ENCODE data around the gene SRPK3. TPM values are rescaled to one million over a fixed set of nuclear protein-coding genes. Genes with fewer than 3 reads are reported as not detected.
"Not testable (repeated sequence)": the region's sequence is repeated elsewhere in the genome, so short reads cannot be mapped to it uniquely, and the experiment has no call there.

SRPK3 gene
- polyA plus RNA-seq, 3 donors = 0.81 to 2.1 (median 1.9) TPM

- no peak for DNase-seq (ENCODE audit: extremely low read depth in 1 of 11, low read depth in 9 of 11, low spot score in 4 of 11)
These were observed 18.5 kb downstream of the SRPK3 start for GRCh38 chrX:153799326-153799725.

- DNase-seq (ENCODE audit: extremely low read depth in 1 of 11, low read depth in 9 of 11, low spot score in 4 of 11) = no peak
These were observed 19.4 kb downstream of the SRPK3 start for GRCh38 chrX:153800177-153800722.

GRCh38 chrX:153800746-153801145, 19.9 kb downstream of the SRPK3 start:
- no peak for DNase-seq (ENCODE audit: extremely low read depth in 1 of 11, low read depth in 9 of 11, low spot score in 4 of 11)

DNA sequence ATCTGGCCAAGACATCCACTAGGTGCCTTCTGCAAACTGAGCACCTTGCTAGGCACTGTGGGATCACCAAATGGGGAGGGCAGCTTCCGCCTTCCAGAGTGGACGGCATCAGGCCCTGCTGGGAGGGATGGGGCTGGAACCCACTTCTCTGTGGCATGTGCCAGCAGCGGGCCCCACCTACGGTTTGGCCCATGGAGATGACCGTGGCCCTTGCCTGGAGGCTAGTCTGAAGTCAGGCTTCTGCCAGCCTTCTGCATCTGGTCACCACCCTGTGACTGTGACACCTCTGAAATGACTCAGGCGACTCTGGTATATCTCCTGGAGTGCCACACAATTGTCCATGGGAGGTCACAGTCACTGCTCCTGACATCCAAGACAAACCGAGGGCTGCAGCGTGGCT, 20.8 kb downstream of the SRPK3 start:
- no peak for DNase-seq (ENCODE audit: extremely low read depth in 1 of 11, low read depth in 9 of 11, low spot score in 4 of 11)

GRCh38 chrX:153802513-153803045, 21.7 kb downstream of the SRPK3 start:
- DNase-seq (ENCODE audit: extremely low read depth in 1 of 11, low read depth in 9 of 11, low spot score in 4 of 11) = no peak

- DNase-seq (ENCODE audit: extremely low read depth in 1 of 11, low read depth in 9 of 11, low spot score in 4 of 11) = no peak
These were observed 22.6 kb downstream of the SRPK3 start for GRCh38 chrX:153803211-153804099.

DNA sequence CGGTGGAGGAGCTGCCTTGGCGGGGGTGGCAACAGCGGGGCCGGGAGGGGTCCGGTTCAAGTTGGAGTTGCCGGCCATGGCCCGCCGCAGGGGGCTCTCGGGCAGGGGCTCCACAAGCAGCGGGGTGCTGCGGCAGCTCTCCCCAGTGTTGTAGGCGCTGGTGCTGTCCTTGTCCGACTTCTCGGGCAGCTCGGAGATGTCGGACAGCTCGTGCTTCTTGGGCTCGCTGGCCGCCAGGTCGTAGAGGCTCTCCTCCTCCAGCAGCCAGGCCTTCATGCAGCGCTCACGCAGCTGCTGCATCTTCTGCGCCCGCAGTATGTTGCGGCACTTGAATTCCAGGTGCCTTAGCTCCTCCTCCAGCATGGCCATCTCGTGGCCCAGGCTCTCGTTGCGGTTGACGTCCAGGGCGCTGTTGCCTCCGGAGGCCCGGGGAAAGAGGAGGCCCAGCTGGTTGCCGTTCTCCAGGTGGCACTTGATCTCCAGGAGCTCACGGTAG, 23.3 kb downstream of the SRPK3 start:
- DNase-seq (ENCODE audit: extremely low read depth in 1 of 11, low read depth in 9 of 11, low spot score in 4 of 11) = no peak

DNA sequence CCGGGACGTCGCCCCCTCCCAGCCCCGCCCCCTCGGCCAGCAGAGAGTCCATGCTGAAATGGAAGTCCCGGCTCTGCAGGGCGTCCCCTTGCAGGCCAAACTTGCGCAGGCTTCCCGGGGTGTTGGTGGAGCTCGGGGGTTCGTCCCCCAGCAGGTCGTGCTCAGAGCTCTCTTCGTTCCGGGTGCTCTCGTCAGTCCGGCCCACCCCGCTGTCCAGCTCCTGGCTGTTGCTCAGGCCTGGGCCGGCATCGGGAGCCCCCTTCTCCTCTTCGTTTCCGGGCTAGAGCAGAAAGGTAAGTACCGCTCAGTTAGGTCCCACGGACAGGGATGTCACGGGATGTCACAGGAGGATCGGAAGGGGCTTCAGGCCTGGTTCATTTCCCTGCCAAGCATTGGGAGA, 23.8 kb downstream of the SRPK3 start:
- DNase-seq (ENCODE audit: extremely low read depth in 1 of 11, low read depth in 9 of 11, low spot score in 4 of 11) = no peak

DNA sequence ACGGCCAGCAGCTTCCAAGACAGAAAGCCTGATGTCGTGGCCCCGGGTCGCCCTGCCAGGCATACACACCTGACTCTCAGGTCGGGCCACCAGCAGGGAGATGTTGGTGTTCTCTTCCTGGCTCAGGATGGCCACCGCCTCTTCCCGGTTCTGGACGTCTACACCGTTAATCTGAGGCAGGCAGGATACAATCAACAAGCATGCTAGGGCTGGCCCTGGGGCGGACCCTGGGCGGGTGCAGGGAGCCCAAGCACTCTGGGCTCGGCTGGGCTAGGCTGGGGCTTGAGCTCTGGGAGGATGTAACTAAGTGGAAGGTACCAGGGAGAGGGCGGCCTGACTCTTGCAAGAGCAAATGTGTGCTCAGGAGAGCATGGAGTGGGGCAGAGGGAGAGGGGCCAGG, 24.6 kb downstream of the SRPK3 start:
- no peak for DNase-seq (ENCODE audit: extremely low read depth in 1 of 11, low read depth in 9 of 11, low spot score in 4 of 11)

- no peak for DNase-seq (ENCODE audit: extremely low read depth in 1 of 11, low read depth in 9 of 11, low spot score in 4 of 11)
These were observed 26.2 kb downstream of the SRPK3 start for GRCh38 chrX:153806999-153807575.

- DNase-seq (ENCODE audit: extremely low read depth in 1 of 11, low read depth in 9 of 11, low spot score in 4 of 11) = no peak
These were observed 27.1 kb downstream of the SRPK3 start for GRCh38 chrX:153807976-153808375.

- no peak for DNase-seq (ENCODE audit: extremely low read depth in 1 of 11, low read depth in 9 of 11, low spot score in 4 of 11)
These were observed 31.4 kb downstream of the SRPK3 start for GRCh38 chrX:153812220-153812619.

GRCh38 chrX:153813161-153813560, 32.3 kb downstream of the SRPK3 start:
- no peak for DNase-seq (ENCODE audit: extremely low read depth in 1 of 11, low read depth in 9 of 11, low spot score in 4 of 11)

DNA sequence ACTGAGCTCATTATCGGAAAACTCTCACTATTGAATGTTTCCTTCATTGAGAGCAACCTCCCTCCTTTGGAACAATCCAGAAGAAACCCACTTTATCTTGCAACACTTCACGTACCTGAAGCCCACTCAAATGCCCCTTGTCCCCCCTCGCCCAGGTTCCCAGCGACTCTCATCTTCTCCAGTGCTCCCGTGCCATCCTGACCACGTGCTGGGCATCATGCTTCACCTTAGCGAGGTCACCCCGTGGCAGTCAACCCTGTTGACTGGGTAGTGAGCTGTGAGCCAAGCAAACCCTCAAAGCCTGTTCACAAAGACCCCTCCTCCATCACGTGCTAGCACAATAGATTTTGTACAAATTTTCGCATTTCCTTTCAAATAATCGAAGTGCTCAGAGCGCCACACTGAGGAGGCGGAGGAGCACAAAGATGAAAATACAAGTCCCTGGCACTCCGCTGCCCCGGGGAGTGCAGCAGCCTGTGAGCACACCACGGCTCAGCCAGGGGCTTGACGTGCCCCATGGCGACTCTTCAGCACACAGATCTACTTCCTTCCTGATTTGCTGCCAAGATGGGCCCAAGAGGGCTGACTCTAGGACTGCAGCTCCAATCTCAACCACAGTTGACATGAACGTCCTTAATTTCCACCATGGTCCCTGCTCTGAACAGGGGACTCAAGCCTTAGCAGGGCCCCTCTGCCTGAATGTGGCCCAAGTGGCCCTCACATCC, 33.9 kb downstream of the SRPK3 start:
- no peak for DNase-seq (ENCODE audit: extremely low read depth in 1 of 11, low read depth in 9 of 11, low spot score in 4 of 11)

GRCh38 chrX:153816831-153817690, 36.2 kb downstream of the SRPK3 start:
- DNase-seq (ENCODE audit: extremely low read depth in 1 of 11, low read depth in 9 of 11, low spot score in 4 of 11) = no peak

- not testable (repeated sequence) for DNase-seq (ENCODE audit: extremely low read depth in 1 of 11, low read depth in 9 of 11, low spot score in 4 of 11)
These were observed 37.2 kb downstream of the SRPK3 start for GRCh38 chrX:153818064-153818463.

GRCh38 chrX:153818571-153819383, 37.9 kb downstream of the SRPK3 start:
- DNase-seq (ENCODE audit: extremely low read depth in 1 of 11, low read depth in 9 of 11, low spot score in 4 of 11) = peak in 1 of 11 donors; percentile 42
